ENCODE measurements around the gene FLYWCH1. TPM values are rescaled to one million over a fixed set of nuclear protein-coding genes. Genes with fewer than 3 reads are reported as not detected.

FLYWCH1 gene
- total RNA-seq, 1 experiment from 2014 or later = 12.5 TPM

- Histone ChIP-seq H3K23ac (ENCODE audit: insufficient read length, low read depth, low read length) (no peak overlapping the region), H2AFZ (ENCODE audit: low read length) (no peak overlapping the region), H3K9me3 (ENCODE audit: control insufficient read depth, low read depth, low read length) (no peaks in the 10 kb centered on the region), H2BK120ac (ENCODE audit: low read depth, low read length, poor library complexity, severe bottlenecking) (no peak overlapping the region), H4K20me1 (ENCODE audit: control insufficient read depth, insufficient read depth, insufficient read length) (no peaks in the 10 kb centered on the region), H3K14ac (ENCODE audit: insufficient read depth, low read length) (no peak overlapping the region), H3K4me1 (ENCODE audit: insufficient read depth, low read length) (no peaks in the 10 kb centered on the region), H3K18ac (ENCODE audit: insufficient read length, low read depth, low read length) (no peak overlapping the region), H3T11ph (ENCODE audit: low read length) (no peak overlapping the region), H4K8ac (replicated peaks; ENCODE audit: insufficient read length, low read depth, low read length) (no peak overlapping the region), H2BK12ac (ENCODE audit: insufficient read length, low read depth, low read length) (no peak overlapping the region), H3K79me1 (ENCODE audit: insufficient read depth, low read depth, low read length, poor library complexity, severe bottlenecking) (no peaks in the 10 kb centered on the region), H4K91ac (ENCODE audit: insufficient read length, low read depth, low read length) (no peak overlapping the region), H4K5ac (ENCODE audit: insufficient read length, low read depth, low read length) (no peak overlapping the region), H3K79me2 (ENCODE audit: insufficient read depth, low read length) (no peaks in the 10 kb centered on the region; the same call in 1 of the 2 replicates), H3K23me2 (ENCODE audit: insufficient read length, low read depth, low read length, poor library complexity, severe bottlenecking) (peaks cover 9% of the 10 kb centered on the region), H3K9ac (ENCODE audit: extremely low read depth, insufficient read length, low read length) (no peak overlapping the region), H3K27me3 (ENCODE audit: insufficient read depth, low read length) (no peaks in the 10 kb centered on the region), H2BK5ac (ENCODE audit: insufficient read length, low read length) (no peak overlapping the region), H2AK5ac (ENCODE audit: insufficient read length, low read length) (no peak overlapping the region), H2BK15ac (ENCODE audit: low read depth, low read length) (no peak overlapping the region), H3K4ac (ENCODE audit: low read depth, low read length) (no peak overlapping the region), H2BK20ac (ENCODE audit: low read depth, low read length, poor library complexity, severe bottlenecking) (no peak overlapping the region), H3K56ac (ENCODE audit: insufficient read length, low read depth, low read length) (no peak overlapping the region), H3K27ac (ENCODE audit: insufficient read length, low read depth, low read length) (no peak overlapping the region), H3K4me2 (ENCODE audit: insufficient read depth, insufficient read length, low read length) (peak overlapping the region; percentile 28)
- TF ChIP-seq, protein P1, sequence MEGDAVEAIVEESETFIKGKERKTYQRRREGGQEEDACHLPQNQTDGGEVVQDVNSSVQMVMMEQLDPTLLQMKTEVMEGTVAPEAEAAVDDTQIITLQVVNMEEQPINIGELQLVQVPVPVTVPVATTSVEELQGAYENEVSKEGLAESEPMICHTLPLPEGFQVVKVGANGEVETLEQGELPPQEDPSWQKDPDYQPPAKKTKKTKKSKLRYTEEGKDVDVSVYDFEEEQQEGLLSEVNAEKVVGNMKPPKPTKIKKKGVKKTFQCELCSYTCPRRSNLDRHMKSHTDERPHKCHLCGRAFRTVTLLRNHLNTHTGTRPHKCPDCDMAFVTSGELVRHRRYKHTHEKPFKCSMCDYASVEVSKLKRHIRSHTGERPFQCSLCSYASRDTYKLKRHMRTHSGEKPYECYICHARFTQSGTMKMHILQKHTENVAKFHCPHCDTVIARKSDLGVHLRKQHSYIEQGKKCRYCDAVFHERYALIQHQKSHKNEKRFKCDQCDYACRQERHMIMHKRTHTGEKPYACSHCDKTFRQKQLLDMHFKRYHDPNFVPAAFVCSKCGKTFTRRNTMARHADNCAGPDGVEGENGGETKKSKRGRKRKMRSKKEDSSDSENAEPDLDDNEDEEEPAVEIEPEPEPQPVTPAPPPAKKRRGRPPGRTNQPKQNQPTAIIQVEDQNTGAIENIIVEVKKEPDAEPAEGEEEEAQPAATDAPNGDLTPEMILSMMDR (conservative IDR thresholded peaks at IDR 0.05) = no peak
- no peaks in the 10 kb centered on the region for H3K9me3 Mint-ChIP-seq
- no CpG with 5 or more reads among the region's 4 CpGs for WGBS (ENCODE audit: extremely low coverage, insufficient read length, low lambda C conversion rate)
- peak overlapping the region; percentile 90 to 99 (median 91) for H3K27ac Mint-ChIP-seq
- DNase-seq = no peak
- peak overlapping the region; percentile 87 to 90 for H3K4me3 Mint-ChIP-seq
- H3K27me3 Mint-ChIP-seq (ENCODE audit: low read depth) = peaks cover 6% of the 10 kb centered on the region
- peaks cover 6 to 16% (median 12%) of the 10 kb centered on the region in 3 experiments; a peak in 6 of 7 replicates for H3K36me3 Mint-ChIP-seq (ENCODE audit: insufficient read depth in 1 of 3, low read depth in 3 of 3)
- peaks cover 26 to 31% of the 10 kb centered on the region in 2 experiments for H3K4me1 Mint-ChIP-seq
Observed at GRCh38 chr16:2981899-2982250, 70.1 kb downstream of the FLYWCH1 start.

Data from H9 (cell line).